GM18519 (cell line): ENCODE data around the gene GALNT10.

ENCODE experiments used
- ATAC-seq: cut with Tn5 transposase; IDR thresholded peaks from one replicate; pipeline ENCODE4 v1.9.1; 2021; ENCODE audit warnings: mild to moderate bottlenecking, moderate library complexity; ENCODE audit not compliant: unreplicated experiment, low FRiP score

Gene GALNT10

DNA sequence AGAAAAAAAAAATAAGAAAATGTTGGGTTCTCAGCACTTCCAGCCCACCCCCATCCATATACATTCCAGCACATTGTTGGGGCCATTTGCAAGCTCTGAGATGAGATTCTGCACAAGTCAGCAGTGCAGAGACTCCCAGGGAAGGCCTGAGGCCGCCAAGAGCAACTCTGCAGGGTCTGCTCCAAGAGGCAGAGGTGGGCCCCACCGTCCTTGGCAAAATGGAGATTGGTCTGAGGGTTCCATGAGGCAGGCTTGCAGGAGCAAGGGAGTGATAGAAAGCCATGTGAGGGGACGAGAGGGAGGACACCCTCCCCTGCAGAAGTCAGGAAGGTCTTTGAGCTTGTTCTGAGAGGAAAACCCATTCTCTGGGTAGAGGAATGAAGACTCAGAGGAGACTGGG is 203.3 kb downstream of the GALNT10 start:
- ATAC-seq, result no peak

DNA sequence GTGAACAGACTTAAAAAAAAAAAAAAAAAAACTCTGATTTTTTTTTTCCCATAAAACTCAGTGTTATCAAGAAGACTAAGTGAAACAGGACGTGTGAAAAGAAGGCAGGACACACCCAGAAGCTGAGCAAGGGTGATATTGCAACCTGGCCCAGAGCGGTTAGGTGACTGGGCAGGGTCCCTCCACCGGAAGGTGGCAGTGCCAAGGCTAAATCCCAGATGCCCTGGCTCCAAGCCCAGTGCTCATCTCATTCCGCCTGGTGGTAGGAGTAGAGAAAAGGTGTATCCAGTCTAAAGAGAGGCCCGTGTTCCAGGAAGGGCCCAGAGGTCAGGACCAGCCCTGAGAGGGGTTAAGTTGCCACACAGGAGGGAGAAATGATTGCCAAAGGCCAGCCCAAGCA is 203.8 kb downstream of the GALNT10 start:
- no peak for ATAC-seq

DNA sequence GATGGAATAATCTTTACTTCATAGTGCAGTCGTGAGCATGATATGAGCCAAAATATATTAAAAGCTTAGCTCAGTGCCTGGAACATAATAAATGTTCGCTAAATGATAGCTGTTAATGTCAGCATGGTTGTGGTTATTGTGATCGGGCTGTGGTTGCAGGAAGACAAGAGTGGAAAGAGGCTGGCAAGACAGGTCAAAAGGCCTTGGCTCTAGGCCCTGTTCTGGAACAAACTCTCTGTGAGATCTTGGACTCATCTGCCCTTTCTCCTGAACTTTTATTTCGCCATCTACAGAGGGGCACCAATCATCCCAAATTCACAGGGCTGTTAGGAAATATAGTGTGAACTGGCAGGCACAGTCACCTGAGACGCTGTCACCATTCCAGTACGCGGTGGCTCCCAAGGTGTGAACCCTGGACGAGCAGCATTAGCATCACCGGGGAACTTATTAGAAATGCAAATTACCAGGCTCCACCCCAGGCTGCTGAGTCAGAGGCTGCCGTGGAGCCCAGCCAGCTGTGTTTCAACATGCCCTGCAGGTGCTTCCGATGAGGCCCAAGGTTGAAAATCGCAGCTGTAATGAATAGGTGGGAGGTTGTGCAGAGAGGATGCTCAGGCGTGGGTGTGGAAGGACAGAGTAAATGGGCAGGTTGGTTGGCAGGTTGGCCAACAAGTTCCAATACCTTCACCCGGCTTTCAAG is 205.0 kb downstream of the GALNT10 start:
- ATAC-seq, result peak; percentile 76

GRCh38 chr5:154396128-154396527 is 205.6 kb downstream of the GALNT10 start:
- ATAC-seq, result no peak

- no peak for ATAC-seq
Measured at GRCh38 chr5:154397652-154398406, 207.3 kb downstream of the GALNT10 start.

GRCh38 chr5:154400678-154401077 is 210.1 kb downstream of the GALNT10 start:
- no peak for ATAC-seq

DNA sequence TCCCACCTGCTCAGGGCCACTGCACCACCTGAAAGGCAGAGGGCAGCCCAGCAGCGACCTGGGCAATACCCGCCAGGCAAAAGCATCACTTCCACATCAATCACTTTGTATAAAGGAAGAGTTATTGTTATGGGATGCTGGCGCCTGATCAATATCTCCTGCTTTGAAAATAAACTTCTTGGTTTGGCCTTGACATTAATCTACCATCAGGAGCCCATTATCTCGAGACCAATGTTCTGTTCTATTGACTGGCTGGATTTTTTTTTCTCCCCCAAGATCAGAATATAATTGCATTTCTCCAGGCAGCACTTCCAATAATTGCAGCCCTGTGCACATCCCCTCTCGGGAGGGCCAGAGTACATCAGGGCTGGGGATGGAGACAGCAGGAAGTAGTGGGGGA is 210.8 kb downstream of the GALNT10 start:
- no peak for ATAC-seq

GRCh38 chr5:154401931-154402330 is 211.4 kb downstream of the GALNT10 start:
- ATAC-seq, result no peak

DNA sequence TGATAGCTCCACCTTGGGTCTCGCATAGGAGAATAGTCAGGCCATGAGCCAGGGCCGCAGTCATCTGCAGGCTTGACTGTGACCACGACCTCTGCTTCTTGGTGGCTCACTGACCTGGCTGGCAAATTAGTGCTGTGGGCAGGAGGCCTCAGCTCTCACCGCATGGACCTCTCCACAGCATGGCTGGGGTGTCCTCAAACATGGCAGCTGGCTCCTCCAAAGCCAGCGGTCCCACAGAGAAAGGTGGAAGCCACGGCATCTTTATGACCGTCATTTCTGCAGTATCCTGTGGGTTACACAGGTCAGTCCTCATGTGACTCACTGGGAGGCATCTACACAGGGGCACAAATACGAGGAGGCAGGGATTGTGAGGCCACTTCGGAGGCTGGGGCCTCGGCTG is 212.1 kb downstream of the GALNT10 start:
- no peak for ATAC-seq

GRCh38 chr5:154403234-154403633 is 212.7 kb downstream of the GALNT10 start:
- ATAC-seq, result no peak

DNA sequence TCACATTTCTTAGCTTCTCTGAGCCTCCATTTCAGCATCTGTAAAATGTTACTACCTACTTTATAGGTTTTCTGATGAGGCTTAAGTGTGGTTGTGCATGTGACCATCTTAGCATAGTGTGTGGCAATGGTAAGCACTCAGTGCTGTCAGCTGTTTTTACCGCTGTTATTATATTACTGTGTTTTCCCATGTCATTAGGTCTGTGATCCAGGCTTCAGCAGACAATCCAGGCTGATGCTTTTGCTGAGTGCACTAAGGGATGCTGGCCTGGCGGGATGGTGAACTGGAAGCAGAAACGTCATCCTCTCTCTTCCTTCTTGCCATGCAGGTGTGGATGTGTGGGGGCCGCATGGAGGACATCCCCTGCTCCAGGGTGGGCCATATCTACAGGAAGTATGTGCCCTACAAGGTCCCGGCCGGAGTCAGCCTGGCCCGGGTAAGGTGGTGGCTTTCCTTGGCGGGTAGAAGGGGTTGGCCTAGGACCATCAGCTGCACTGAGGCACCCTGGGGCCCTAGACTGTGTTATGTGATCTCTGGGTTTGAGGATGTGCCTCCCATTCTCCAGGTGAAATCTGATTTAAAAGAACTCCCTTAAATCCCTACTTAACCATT is 213.3 kb downstream of the GALNT10 start:
- ATAC-seq, result no peak

DNA sequence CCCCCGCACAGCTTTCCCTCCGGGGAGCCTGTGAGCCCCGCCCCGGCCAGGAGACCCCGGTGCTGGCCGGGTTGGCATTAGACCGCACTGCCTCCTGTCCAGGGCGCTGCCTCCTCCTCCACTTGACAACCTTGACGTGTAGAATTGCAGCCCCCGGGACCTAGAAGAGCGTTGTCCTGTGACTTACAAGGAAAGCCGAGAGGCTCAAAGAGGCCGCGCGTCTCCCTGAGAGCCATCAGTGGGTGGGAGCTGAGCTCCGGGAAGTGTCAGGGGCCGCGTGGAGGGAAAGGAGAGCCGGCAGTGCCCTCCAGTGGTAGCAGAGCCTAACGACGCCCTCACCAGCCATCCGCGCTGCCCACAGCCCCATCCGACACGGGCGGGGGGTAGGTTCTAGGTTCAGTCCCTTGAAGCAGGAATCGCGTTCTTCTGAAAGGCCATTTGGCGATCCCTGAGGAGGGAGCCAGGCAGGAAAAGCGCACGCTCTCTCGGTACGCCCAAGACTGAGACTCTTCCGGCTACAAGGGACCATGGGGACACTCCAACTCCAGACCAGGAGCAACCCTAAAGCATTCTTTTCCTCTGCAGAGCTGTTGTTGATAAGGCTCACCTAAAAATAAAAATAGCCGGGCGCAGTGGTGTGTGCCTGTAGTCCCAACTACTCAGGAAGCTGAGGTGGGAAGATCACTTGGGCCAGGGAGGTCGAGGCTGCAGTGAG is 214.7 kb downstream of the GALNT10 start:
- peak; percentile 81 for ATAC-seq

GRCh38 chr5:154406231-154406630 is 215.7 kb downstream of the GALNT10 start:
- ATAC-seq, result no peak

DNA sequence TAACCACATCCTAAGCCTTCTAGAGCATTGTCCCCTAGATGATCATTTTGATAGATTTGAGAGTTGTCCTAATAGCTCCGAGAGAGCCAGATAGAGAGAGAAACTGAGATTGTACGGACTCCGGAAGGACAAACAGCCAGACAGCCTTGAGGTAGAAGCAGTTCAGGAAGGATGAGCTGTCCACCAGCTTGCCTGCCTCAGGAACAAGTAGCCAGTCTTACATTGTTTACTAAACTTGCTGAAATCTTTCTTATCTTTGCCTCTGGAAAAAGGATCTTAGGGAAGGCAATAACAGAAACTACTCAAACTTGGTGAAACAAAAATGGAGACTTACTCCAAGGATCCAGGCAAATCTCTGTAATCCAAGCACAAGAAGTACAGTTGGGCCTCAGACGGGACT is 216.3 kb downstream of the GALNT10 start:
- ATAC-seq, result no peak

GRCh38 chr5:154408811-154409210 is 218.3 kb downstream of the GALNT10 start:
- ATAC-seq, result no peak

DNA sequence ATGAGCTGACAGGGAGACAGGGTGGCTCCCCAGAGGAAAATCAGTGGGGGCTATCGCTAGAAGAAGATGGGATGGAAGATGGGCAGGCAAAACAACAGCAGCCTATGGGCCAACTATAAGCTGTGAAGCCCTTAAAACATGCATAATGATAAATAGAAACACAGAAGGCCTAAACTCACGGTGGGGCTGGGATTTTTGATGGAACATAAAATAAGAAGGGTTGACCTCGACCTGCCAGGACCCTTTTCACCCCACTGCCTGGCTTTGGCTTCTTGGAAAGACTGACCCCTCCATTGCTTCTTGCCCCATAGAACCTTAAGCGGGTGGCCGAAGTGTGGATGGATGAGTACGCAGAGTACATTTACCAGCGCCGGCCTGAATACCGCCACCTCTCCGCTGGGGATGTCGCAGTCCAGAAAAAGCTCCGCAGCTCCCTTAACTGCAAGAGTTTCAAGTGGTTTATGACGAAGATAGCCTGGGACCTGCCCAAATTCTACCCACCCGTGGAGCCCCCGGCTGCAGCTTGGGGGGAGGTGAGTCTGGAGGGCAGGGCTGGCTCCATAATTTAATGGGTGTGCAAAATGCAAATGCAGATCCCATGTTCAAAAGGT is 218.8 kb downstream of the GALNT10 start:
- no peak for ATAC-seq

- ATAC-seq, result no peak
Measured at GRCh38 chr5:154410008-154410407, 219.5 kb downstream of the GALNT10 start.

DNA sequence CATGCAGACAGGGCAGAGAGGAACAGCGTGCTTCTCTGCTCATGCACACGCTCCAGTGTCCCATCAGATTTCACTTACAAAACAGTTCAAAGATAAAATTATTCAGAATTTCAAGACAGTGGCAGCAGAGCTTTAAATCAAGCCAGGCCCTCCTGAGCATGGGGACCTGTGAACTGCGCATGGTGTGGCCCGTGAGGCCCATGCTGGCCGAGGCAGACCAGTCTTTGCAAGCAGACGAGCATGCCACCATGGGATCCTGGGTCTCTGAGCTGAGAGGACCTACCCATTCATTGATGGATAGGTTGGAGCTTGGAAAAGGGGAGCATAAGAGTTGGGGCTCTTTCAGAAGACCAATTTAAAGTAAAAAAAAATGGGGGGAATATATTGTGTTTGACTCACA is 220.3 kb downstream of the GALNT10 start:
- ATAC-seq, result no peak

DNA sequence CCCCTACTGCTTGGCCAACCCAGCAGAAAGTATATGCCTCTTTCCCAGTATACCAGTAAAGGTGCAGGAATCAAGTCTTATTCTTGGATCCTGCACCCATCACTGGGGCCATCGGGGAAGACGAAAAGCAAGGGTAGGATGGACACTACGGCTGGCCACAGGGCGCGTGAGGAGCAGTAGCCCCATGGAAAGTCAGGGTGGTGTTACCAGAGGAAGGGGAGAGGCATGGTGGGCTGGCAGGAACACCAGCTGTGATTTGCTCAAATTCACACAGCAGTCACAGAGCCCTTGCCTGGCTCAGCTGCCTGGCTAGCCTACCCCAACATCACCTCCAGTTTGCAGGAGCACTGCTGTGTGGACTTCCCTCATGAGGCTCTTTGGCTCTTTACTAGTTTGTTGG is 220.8 kb downstream of the GALNT10 start:
- ATAC-seq, result no peak

DNA sequence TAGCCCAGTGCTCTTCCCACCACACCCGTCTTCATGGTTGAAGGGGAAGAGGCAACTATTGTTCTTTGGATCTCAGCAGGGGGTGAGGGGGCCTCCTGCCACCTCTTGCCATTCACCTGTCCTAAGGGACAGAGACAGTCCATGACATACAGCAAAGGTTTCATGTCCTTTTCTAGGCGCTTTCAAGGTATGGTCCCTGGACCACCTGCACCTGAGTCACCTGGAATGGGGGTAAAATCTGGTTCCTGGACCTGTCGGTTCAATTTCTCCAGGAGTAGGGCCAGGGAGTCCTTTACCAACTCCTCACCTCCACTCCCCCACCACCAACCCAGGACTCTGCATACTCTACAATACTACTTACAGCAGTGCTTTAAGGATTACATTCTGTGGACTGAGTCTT is 221.8 kb downstream of the GALNT10 start:
- no peak for ATAC-seq

DNA sequence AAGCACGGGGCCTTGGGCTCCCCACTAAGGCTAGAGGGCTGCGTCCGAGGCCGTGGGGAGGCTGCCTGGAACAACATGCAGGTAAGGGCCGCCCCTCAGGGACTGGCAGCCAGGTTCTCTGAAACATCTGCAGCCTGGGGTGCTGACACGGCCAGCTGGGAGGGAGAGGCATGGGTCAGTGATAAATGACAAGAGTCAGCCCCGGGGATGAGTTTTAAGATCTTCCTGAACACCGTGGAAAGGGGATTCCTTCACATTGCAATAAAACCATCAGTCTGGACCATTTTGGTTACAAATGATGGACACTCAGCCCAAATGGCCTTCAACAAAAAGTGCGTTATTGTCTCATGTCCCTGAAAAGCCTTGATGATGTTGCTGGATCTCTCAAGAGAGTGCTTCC is 222.4 kb downstream of the GALNT10 start:
- no peak for ATAC-seq
